CD4-positive, alpha-beta T cell treated with Interleukin-15 for 4 hours (primary cell): ENCODE measurements around the gene ABHD2.
"Not testable (repeated sequence)": the region's sequence is repeated elsewhere in the genome, so short reads cannot be mapped to it uniquely, and the experiment has no call there.

Source experiments
- DNase-seq: peaks from one replicate; pipeline ENCODE4 v3.0.0-alpha.2; 2020; ENCODE audit warnings: low spot score

Gene ABHD2

DNA sequence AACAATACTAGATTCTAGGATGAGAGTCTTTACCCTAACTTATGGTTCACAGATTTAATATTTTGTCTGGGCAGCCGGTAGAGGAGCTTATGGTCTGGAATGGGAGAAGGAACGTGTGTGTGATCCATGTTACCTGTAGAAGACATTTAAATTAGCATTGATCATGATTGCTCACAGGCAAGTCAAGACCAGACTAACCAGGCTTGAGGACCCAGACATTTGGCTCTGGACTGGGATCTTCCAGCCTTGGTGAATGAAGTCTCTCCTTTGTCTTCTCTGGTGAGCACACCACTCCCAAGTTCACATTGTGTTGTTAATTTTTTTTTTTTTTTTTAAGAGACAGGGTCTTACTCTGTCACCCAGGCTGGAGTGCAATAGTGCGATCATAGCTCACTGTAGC lies 11.7 kb downstream of the ABHD2 start:
- DNase-seq: no peak

DNA sequence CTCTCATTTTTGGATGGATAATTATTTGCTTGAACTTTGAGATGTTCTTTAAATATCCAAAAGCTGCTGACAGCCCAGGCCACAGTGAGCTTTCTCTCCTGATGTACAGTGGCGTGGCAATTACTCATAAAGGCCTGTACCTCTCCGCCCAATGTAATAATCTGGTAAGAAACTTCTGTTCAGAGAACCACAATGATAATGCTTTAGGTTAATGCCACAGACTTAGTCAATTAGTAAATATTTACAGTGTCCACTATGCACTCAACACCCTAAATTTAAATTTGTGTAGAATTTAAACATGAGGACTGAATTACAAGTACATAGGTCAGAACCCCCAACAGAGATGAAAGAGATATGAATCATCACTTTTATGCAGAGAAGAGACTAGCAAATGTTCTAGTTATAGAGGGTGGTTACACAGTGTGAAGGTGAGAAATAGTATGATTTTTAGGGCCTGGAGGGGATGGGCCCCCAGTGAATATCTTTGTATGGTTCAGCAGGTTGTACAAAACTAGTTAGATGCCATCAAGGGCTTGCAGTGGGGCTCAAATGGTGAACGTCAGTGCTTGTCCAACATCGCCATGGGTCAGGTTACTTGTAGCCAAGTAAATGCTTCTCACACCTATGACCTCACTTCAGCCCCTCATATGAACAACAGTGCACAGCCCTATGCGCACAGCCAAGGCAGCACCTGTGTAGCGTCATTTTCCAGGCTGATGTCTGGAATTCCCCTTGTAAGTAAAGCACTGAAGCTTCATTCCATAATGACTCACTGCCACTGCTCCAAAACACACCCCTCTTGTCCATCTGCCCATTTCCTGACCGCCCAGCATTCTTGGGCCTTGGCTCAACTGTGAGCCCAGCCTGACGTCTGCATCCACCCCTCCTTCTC lies 13.3 kb downstream of the ABHD2 start:
- DNase-seq: no peak

DNA sequence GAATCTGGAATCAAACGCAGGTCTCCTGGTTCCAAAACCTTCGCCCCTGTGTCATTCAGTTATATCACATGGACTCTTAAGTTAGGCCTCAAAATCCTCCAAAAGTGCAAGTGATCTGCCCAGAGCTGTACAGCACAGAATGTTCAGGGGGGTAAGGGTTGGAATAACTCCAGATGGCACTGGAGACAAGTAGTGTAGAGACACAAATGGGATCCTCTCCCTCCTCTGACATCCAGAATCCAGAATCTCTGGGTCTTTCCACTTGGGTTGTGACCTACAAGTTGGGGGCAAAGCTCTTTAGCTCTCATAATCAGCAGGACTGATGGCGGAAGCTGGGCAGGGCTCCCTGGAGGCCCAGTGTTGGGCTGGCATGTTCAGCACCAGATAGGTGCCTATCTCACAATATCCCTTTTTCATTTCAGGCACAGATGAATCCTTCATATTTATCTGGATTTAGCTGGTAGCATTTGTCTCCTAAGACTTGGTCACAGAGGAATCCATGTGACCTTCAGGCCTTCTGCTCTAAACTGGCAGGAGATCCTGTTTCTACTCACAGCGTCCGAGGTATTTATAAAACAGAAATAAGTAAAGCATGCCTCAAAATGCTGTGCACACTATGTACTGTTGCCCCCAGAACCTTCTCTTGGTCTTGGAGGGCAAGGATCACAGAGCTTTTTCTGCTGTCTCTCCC lies 15.4 kb downstream of the ABHD2 start:
- DNase-seq: no peak

DNA sequence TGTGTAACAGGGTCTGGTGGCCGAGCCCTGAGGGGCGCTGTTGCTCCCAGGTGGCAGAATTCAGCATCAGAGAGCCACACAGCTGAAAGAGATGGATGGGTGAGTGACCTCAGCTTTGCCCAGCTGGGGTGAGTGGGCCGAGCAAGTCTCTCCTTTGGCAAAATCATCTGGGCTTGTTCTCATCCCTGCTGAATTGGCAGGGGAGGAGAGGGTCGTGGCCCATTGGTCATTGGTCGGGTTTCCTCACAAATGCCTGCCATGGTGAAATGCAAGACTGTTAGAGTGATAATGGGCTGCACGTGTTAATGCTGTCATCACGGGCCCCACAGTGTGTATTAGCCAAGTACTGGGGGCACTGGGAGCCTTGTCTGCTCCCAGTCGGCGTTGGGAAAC lies 15.9 kb downstream of the ABHD2 start:
- no peak for DNase-seq

DNA sequence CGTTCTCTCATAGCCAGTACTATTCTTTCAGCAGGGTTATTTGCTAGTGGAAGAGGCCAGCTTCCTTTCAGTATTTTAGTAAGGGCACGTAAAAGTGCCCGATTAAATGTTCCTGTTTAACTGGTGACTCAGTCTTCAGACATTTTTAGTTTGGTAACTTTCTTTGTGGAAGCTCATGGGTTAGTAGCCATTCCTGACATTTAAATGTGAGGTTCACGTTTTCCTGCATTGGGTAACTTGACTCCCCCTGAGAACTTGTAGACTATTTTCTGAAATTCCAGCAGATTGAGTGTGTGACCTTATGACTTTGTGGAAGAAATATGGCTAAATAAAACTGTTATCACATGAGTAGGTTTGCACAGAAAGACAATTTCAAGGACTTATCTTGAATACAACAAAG lies 16.9 kb downstream of the ABHD2 start:
- no peak for DNase-seq

DNA sequence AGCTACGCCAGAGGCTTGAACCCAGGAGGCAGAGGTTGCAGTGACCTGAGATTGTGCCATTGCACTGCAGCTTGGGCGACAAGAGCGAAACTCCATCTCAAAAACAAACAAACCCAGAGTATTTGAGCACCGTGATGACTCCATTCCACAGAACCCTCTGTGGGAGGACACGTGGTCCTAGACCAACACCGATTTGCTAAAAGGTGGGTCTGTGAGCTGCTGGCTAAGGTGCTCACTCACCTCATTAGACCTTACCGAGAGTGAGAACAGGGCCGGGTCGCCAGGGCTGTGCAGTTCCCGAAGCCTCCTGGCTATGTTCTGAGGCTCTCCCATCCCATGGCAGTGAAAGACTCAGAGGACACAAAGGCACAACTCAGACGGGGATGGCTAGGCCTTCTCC lies 17.9 kb downstream of the ABHD2 start:
- DNase-seq: no peak

DNA sequence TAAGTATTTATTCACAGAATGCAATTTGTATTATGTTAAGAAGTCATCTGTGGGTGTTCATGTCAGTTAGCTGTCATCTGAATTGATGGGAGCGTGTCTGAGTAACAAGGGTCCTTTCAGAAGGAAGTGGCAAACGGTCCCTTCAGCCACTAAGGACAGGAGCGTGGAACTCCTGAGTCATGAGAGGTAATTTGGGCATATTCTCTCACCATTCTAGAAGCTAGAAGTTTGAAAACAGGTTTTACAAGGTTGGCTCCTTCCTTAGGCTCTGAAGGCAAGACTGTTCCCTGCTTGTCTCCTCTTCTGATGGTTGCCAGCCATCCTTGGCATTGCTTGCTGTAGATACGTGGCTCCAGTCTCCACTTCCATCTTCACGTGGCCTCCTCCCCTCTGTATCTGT lies 19.7 kb downstream of the ABHD2 start:
- no peak for DNase-seq

DNA sequence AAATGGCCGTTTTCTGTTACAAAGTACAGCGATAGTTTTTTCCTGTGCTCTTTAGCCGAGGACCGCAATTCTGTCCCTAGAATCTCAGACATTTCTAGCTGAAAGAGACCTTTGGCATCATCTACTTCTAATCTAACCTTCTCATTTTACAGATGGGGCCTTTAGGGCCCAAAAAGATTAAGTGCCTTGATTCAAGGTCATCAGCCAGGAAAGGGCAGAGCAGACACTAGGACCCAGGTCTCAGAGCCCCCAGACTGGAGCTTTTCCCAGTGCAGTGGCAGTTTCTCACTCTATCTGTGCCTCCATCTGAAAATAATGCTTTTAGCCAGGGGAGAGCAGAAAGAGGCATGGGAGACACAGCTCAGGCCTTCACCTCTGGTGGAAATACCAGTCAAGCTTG lies 20.6 kb downstream of the ABHD2 start:
- no peak for DNase-seq

DNA sequence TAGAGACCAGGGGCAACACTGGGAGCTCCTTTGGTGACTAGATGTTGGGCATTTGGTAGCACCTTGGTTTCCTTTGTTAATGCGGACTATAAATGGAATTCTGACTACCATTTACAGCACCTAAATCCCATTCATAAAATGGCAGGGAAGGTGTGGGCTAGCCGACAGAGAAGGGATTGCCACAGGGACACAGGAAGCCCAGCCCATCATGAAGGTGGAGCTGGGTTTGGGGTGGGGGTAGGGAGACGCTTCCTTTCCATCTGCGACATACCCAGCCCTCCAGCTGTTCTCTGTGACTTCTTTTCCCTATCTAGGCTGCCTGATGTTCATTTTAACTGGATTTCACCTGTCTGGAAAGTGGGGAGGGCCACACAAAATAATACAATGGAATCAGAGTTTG lies 21.0 kb downstream of the ABHD2 start:
- DNase-seq: no peak

DNA sequence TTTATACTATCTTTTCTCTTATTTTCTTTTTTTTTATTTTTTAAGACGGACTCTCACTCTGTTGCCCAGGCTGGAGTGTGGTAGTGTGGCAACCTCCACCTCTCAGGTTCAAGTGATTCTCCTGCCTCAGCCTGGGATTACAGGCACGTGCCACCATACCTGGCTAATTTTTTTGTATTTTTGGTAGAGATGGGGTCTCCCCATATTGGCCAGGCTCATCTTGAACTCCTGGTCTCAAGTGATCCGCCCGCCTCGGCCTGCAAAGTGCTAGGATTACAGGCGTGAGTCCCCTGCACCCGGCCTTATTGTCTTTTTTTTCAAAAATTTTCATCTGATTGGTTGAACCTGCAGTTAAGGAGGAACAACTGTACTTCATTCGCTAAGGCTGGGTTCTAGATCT lies 21.8 kb downstream of the ABHD2 start:
- no peak for DNase-seq

DNA sequence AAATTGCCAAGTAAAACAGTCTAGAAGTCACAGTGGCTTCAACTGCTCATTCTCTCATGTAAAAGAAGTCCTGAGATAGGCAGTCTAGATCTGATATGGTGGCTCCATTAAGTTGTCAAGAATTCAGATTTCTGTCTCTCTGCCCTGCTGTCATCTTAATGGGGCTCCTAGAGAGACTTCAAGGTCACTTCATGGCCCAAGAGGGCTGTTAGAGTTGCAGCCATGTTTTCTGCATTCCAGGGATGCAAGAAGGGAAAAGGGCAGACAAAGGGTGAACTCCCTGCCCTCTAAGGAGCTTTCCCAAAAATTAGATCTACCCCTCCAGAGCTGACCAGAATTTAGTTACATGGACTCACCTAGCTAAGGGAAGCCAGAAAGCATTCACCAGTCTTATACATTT lies 23.1 kb downstream of the ABHD2 start:
- DNase-seq: no peak

DNA sequence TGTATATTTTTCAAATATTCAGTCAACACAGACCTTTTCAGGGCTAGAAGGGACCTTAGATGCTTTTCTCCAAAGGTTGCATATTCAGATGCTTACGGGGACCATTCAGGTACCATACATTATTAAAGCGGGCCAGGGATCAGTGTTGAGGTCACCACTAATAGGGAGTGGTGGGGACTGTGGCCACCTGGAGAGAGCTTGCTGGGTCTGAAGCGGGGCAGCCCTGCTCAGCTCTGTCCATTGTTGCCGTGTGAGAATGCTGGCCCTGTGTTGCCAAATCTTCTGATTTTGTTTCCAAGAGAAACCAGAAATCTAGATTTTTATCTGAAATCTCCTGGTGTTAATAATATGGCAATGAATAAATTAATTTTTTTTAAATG lies 23.7 kb downstream of the ABHD2 start:
- DNase-seq: no peak

DNA sequence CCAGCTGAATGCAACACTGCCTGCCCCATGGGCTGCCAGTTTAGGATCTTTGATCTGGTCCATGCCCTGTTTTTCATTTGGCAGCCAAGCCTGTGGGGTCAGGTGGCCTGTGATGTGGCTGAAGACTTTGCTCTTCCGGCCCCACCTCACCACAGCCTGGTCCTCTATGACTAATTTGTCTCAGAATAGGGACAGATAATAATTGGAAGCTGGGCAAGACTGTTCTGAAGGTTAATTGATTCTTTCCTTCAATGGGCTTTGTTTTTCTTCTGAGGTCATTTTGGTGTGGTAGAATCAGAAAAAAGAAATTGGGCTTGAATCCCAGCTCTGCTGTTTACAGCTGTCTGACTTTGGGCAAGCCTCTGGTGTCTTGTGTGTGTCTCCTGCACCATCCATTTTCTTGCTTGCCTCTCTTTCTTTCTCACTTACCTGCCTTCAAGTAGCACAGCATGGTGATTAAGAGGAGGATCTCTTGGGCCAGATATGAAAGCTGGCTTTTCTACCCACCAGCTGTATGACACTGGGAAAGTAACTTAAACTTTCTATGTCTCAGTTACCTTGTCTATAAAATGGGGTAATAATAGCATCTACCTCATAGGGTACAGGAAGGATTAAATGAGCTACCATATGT lies 24.2 kb downstream of the ABHD2 start:
- peak; percentile 35 for DNase-seq

DNA sequence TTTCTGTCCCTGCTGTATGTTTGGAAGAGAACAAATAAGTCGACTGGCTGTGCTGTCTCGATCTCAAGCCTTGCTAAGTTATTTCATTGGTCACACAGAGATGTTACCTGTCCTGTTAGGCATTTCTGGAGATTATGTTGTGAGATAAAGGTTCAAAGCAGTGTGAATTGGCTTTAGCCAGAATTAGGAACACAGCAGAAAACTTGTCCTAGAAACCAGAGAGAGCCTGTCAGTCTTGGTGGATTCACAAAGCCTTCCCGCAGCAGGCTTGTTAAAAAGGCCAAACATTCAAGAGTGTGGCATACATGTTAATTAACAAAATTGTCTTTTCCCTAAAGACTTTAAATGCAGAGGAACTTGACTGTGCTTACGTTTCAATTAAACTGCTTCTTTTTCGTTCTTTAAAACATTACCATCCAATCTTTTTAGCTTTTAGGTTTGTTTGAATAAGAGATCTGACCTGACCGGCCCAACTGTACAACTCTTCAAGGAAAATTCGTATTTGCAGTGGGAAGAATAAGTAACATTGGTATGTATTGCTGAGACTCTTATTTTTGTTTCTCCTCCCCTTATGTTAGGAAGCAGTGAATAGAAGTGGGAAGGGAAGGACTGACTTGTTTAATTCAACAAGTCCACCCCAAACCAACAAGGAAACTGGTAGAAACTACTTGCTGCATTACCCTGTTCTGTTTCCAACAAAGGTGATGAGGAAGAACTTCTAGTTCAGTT lies 25.2 kb downstream of the ABHD2 start:
- no peak for DNase-seq

DNA sequence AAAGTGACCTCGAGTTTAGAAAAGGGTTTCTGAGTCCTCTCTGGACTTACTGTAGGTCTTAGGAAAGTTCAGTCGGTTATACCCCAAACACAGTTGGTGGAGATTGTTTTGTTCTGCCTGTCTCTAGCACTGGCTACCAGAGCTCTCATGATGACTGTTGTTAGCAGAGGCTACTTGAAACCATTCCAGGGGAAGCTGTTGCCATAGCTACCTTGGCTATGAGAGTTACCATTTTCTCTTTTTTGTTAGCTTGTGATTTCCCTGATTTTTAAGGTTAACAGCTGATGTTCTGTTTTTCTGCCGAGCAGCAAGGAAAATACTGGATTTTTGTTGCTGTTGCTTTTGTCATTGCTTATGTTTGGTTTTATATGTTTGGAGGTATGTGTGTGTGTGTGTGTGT lies 26.7 kb downstream of the ABHD2 start:
- DNase-seq: no peak

DNA sequence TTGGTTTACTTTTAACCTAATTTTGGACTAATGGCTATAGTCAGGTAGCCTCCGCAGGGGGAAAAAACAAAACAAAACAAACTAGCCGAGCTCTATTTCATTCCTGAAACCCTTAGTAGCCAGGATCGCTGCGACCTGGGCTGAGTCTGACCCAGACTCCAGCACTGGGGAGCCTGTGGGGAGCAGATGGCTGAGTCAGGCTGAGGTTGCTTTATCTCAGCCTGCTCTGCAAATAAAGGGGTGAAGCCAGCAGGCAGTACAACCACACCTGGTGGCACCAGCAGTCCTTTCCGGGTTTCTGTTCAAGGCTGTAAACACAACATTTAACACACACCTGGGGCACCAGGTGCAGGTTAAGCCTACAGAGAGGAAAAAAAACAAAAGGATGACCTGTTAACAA lies 27.3 kb downstream of the ABHD2 start:
- DNase-seq: no peak

DNA sequence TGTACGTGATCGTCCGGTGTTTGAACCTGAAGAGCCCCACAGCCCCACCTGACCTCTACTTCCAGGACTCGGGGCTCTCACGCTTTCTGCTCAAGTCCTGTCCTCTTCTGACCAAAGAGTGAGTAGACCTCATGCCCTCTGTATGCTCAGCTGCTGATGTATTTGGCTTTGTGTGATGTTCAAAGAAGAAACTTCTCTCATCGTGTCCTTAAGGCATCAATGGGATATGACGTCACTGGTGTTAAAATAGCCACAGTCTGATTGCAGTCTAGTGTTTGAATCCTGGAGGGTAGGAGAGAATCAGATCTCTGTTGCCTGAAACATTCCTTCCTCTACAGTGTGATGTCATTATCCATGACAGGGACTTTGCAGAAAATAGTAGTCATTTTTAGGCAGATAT lies 28.1 kb downstream of the ABHD2 start:
- no peak for DNase-seq

DNA sequence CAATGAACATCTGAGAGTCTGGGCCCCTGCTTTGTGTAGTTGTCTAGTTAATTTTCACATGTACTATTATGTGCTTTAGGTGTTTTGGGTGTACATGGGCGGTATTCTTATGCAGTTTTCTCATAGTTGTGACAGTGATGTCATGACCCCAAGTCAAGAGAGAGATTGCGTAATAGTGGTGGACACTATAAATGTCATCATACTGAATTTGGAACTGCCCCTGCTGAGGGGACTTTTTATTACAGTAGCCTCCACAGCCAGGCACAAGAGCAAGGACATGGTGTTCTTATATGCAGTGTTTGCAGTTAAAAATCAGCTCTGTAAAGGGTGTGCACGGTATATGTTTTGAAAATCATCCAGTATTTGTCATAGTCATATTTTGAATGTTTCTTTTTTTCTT lies 29.5 kb downstream of the ABHD2 start:
- DNase-seq: no peak

DNA sequence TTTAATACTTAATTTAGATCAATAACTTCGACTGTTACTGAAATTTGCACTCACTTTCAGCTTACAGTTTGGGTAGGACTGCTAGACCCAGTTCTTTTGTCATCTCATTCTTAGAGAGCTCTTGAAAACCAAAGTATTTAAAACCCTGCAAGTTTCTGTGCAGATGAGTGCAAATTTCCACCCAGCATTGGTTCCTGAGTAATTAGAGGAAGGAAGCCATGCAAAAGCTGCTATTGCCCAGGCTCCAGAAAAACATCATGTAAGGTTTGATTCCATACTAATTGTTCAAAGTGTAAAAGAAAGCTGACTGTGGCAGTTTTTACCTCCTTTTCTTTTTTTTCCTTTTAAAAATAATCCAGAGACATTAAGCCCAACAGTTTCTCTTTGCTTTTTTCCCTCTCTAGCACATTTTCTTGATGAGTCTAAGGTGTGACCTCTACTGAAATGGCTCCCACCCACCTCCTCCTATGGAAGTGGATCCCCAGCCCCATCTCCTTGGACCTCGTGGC lies 30.3 kb downstream of the ABHD2 start:
- DNase-seq: no peak

DNA sequence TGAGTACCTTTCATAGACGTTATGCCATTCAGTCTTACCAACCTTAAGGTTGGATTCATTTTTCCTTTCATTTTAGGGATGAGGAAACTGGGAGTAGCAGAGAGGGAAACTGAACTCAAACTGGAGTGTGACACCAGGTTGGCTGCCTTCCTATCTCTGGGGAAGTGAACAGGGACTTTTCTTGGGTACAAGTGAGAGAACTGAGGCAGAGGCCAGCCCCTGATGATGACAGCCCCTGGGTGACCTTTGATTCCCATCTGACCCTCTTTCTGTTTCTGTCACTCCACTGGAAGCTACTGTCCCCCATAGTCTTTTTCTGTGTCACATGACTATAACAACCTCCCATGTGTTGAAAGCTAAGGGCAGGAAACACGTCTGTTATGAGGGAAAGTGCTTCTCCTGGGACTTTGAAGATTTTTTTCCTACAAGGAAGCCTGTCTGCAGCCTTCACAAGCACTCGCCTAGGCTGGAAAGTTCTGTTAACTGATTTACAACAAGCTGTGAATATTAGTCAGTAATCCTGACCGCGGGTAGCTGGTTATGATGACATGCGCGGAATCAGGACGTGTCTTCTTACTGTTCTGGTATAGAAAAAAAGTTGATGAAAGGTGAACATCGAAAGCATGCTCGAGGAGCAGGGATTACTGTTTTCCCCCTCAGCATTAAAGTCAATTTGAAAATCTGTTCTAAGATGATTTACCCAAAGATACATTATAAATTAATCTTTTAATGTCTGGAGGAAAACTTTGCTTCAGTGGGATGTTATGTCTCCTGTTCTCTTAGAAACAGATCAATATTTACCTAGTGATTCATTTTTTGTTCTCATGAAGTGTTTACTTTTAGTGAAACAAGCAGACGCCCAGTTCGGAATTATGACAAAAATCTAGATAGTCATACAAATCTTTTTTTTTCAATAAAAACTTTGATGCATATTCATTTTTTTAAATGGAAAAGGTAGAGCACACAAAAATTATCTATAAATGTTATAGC lies 31.5 kb downstream of the ABHD2 start:
- no peak for DNase-seq

DNA sequence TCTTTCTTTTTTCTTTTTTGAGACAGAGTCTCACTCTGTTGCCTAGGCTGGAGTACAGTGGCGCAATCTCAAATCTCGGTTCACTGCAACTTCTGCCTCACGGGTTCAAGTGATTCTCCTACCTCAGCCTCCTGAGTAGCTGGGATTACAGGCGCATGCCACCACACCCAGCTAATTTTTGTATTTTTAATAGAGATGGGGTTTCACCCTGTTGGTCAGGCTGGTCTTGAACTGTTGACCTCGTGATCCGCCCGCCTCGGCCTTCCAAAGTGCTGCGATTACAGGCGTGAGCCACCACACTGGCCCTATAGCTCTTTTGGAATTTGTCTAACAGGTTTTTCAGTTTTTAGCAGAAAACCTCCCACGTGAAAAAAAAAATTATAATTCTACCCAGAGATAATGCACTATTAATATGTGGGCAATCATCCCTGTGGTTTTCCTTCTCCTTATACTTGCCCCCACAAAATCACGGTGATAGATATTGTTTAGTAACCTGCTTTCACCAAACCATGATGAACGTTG lies 32.3 kb downstream of the ABHD2 start:
- DNase-seq: not testable (repeated sequence)
